CD4-positive, alpha-beta T cell treated with Interleukin-2 at 100 ng/mL for 4 hours (primary cell): ENCODE measurements around the gene MYOG.

Experiments
- DNase-seq: peaks from one replicate; pipeline ENCODE4 v3.0.0-alpha.2; 2020; ENCODE audit warnings: low spot score

MYOG gene

GRCh38 chr1:203090421-203091198 is 4.8 kb upstream of the MYOG start:
- DNase-seq: no peak

- DNase-seq: no peak
These were observed 3.8 kb upstream of the MYOG start for GRCh38 chr1:203089651-203090045.

- DNase-seq: no peak
These were observed 3.3 kb upstream of the MYOG start for GRCh38 chr1:203089001-203089650.

- no peak for DNase-seq
These were observed 2.6 kb upstream of the MYOG start for GRCh38 chr1:203088441-203088840.

- no peak for DNase-seq
These were observed 1.4 kb upstream of the MYOG start for GRCh38 chr1:203086992-203087763.

GRCh38 chr1:203084588-203085527 is 954 bp downstream of the MYOG start:
- no peak for DNase-seq

- DNase-seq: no peak
These were observed 2.3 kb downstream of the MYOG start for GRCh38 chr1:203083463-203083921.

- DNase-seq: no peak
These were observed 3.0 kb downstream of the MYOG start for GRCh38 chr1:203082571-203083462.

- DNase-seq: no peak
These were observed 3.6 kb downstream of the MYOG start for GRCh38 chr1:203082231-203082505.

- no peak for DNase-seq
These were observed 4.2 kb downstream of the MYOG start for GRCh38 chr1:203081465-203082230.

- no peak for DNase-seq
These were observed 5.4 kb downstream of the MYOG start for GRCh38 chr1:203080456-203080855.

GRCh38 chr1:203078478-203078877 is 7.3 kb downstream of the MYOG start:
- no peak for DNase-seq

GRCh38 chr1:203077956-203078355 is 7.9 kb downstream of the MYOG start:
- DNase-seq: no peak

GRCh38 chr1:203077367-203077766 is 8.4 kb downstream of the MYOG start:
- DNase-seq: no peak

GRCh38 chr1:203076031-203076511 is 9.7 kb downstream of the MYOG start:
- no peak for DNase-seq

- no peak for DNase-seq
These were observed 10.4 kb downstream of the MYOG start for GRCh38 chr1:203075236-203076030.

GRCh38 chr1:203074610-203075009 is 11.2 kb downstream of the MYOG start:
- no peak for DNase-seq

- no peak for DNase-seq
These were observed 12.3 kb downstream of the MYOG start for GRCh38 chr1:203073469-203073868.

GRCh38 chr1:203072911-203073310 is 12.9 kb downstream of the MYOG start:
- DNase-seq: no peak
